Stomach (tissue), 9 donors: Measurements from ENCODE around the gene OAS3. TPM values are rescaled to one million over a fixed set of nuclear protein-coding genes. Genes with fewer than 3 reads are reported as not detected.

ENCODE experiments used
- DNase-seq, 2 donors: peaks; one replicate each; pipeline versions ENCODE4 v3.0.0 to v3.0.0-alpha.2; 2013 to 2019
- H3K27ac ChIP-seq, 5 donors: fragments of 200-600 bp in 4 of 5; sonication (generic) in 4 of 5; one replicate each; pipeline ENCODE4 v1.5.1; 2013 to 2019; ENCODE audit warnings: mild to moderate bottlenecking in 1 of 5, moderate library complexity in 1 of 5
- H3K27me3 ChIP-seq, 3 donors: fragments of 200-600 bp; sonication (generic); one replicate each; pipeline ENCODE4 v1.5.1; 2017 to 2019; ENCODE audit warnings: mixed run types in 1 of 3
- H3K36me3 ChIP-seq, 4 donors: fragments of 200-600 bp; sonication (generic); 1 replicate in 3 of 4; 2 replicates in 1 of 4; pipeline ENCODE4 v1.5.1; 2016 to 2019
- H3K4me1 ChIP-seq, 4 donors: fragments of 200-600 bp; sonication (generic); one replicate each; pipeline ENCODE4 v1.5.1; 2016 to 2019
- H3K4me3 ChIP-seq, 4 donors: fragments of 200-600 bp; sonication (generic) in 3 of 4; one replicate each; pipeline ENCODE4 v1.5.1; 2016 to 2019; ENCODE audit warnings: mild to moderate bottlenecking in 1 of 4
- H3K9me3 ChIP-seq, 4 donors: fragments of 200-600 bp; sonication (generic); one replicate each; pipeline ENCODE4 v1.5.1; 2016 to 2019
- EP300 ChIP-seq: sonication (generic); formaldehyde crosslinking; IDR thresholded peaks from one replicate; pipeline ENCODE4 v1.6.1; 2017; ENCODE audit warnings: antibody characterized with exemption
- POLR2A ChIP-seq, 4 donors: fragments of 450-650 bp; IDR thresholded peaks; one replicate each; pipeline ENCODE4 v1.6.1; 2016; ENCODE audit warnings: antibody characterized with exemption in 4 of 4, control low read depth in 2 of 4, mild to moderate bottlenecking in 1 of 4, moderate library complexity in 1 of 4
- POLR2AphosphoS5 ChIP-seq, 3 donors: sonication (generic); formaldehyde crosslinking; IDR thresholded peaks; one replicate each; pipeline ENCODE4 v1.6.1; 2016; ENCODE audit warnings: antibody characterized with exemption in 3 of 3
- WGBS, 5 donors: extraction: QIAGEN DNeasy Blood & Tissue Kit in 3 of 5; methylation state at CpG; one replicate each; pipeline versions ENCODE4 v1.1.5 to v1.1.7; 2013 to 2018; 5-methylcytosine and 5-hydroxymethylcytosine counted together
- intact Hi-C: fragments of 100-400 bp; cut with DNase I; formaldehyde crosslinking; loops from one replicate; pipeline ENCODE4 v1.15.1; 2023; ENCODE audit warnings: low total_unique reads
- polyA plus RNA-seq, 3 donors: library from polyadenylated mRNA; stranded (reverse); fragments of 200-250 nt; gene quantifications; one replicate each; pipeline ENCODE4 v1.2.3, GENCODE V29; 2013
- total RNA-seq, 5 donors: library from RNA; depleted of rRNA; stranded (reverse); fragments of >200 nt; gene quantifications; one replicate each; pipeline versions ENCODE4 v1.1.0 to v1.2.3, GENCODE V29; 2014 to 2016
- TF ChIP-seq, protein P1 (sequence below), 7 experiments: fragments of 450-650 bp in 4 of 7; fragments of 200-600 bp in 3 of 7; sonication (generic) in 3 of 7; IDR thresholded peaks; one replicate each; pipeline ENCODE4 v1.5.1; 2016 to 2019; ENCODE audit warnings: antibody characterized with exemption in 7 of 7, control low read depth in 2 of 7, mild to moderate bottlenecking in 1 of 7
- donor health status: healthy with polysubstance abuse.
- donor health status: Bipolar disorder and iron deficiency.
- donor health status: healthy.

OAS3 gene
- total and polyA plus RNA-seq, 8 donors, result 5.7 to 208 (median 9.8) TPM

DNA sequence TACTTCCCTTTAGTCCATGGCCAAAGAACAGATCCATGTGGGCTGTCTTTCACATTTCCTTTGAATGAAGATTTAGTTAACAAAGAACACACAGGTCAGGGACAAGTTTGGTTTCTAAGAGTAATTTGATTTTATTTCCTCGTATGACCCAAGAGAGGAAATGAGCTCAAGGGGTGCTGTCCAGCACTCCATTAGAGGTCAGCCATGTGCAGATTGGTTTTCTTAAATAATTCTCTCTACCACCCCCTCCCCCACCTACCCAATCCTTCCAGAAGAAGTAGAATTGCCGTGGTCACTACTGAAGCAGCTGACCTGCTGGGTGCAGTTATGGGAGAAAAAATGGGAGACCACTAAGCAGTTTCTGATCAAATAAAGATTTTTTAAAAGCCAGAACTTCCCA lies 45.4 kb upstream of the OAS3 start:
- intact Hi-C loops, result loop anchor here (10.0 kb wide), 1 partner anchor 132 kb away; no protein-coding TSS in a partner anchor
- TF ChIP-seq POLR2AphosphoS5 (IDR thresholded peaks at IDR 0.05), result no peak
- TF ChIP-seq POLR2A (IDR thresholded peaks at IDR 0.05), result no peak
- TF ChIP-seq, protein P1, sequence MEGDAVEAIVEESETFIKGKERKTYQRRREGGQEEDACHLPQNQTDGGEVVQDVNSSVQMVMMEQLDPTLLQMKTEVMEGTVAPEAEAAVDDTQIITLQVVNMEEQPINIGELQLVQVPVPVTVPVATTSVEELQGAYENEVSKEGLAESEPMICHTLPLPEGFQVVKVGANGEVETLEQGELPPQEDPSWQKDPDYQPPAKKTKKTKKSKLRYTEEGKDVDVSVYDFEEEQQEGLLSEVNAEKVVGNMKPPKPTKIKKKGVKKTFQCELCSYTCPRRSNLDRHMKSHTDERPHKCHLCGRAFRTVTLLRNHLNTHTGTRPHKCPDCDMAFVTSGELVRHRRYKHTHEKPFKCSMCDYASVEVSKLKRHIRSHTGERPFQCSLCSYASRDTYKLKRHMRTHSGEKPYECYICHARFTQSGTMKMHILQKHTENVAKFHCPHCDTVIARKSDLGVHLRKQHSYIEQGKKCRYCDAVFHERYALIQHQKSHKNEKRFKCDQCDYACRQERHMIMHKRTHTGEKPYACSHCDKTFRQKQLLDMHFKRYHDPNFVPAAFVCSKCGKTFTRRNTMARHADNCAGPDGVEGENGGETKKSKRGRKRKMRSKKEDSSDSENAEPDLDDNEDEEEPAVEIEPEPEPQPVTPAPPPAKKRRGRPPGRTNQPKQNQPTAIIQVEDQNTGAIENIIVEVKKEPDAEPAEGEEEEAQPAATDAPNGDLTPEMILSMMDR (IDR thresholded peaks at IDR 0.05), result no peak
- WGBS, 5 donors, result 22 to 32% (median 29%) methylated on average over 2 of the region's 2 CpGs
- Histone ChIP-seq H3K27ac (no peak overlapping the region), H3K4me1 (no peaks in the 10 kb centered on the region), H3K4me3 (no peak overlapping the region), H3K27me3 (peaks cover 0 to 26% (median 0%) of the 10 kb centered on the region in 3 donors), H3K9me3 (no peaks in the 10 kb centered on the region), H3K36me3 (no peaks in the 10 kb centered on the region)
- DNase-seq, result no peak

DNA sequence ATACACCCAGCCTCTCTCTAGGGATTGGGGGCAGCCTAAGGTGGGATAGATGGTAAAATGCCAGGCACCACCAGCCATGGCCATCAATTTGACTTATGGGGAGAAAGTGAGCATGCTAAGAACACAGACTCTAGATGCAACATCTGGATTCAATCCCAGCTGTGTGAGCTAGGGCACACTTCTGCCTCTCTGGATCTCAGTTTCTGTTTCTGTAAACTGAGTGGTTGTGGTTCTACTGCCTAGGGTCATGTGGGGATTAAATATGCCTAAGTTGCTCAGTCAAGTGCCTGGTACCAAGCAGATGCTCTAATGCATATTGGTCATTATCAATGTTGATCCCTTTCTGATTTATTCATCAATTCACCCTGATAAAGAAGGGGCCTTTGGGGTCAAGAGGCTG lies 44.1 kb upstream of the OAS3 start:
- TF ChIP-seq POLR2AphosphoS5 (IDR thresholded peaks at IDR 0.05) (no peak), EP300 (no peak), POLR2A (IDR thresholded peaks at IDR 0.05) (no peak)
- TF ChIP-seq, protein P1 (IDR thresholded peaks at IDR 0.05), result no peak
- no peak overlapping the region for H3K4me3 ChIP-seq
- intact Hi-C loops, result loop anchor here (10.0 kb wide), 1 partner anchor 131 kb away; no protein-coding TSS in a partner anchor
- no peaks in the 10 kb centered on the region for H3K4me1 ChIP-seq
- H3K36me3 ChIP-seq, result no peaks in the 10 kb centered on the region
- no peaks in the 10 kb centered on the region for H3K9me3 ChIP-seq
- peaks cover 0 to 25% (median 0%) of the 10 kb centered on the region in 3 donors for H3K27me3 ChIP-seq
- no peak overlapping the region for H3K27ac ChIP-seq
- no peak for DNase-seq

DNA sequence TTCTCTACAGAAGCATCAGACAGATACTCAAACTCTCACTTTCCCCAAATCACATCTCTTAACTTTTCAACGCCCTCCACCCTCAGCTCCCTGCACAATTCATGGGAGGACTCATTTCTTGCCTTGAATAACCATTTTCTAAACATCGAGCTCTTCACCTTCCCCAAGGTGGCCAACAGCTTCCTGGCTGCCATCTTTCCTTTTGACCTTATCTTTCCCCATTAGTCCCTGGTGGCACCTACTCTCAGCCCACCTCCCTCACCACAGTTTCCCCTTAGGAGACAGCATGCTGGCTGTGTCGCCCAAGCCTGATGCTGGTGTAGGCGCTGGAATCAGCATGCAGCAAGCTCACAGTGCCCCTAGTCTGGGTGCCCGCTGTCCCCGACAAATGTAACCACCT lies 39.9 kb upstream of the OAS3 start:
- intact Hi-C loops, result loop anchor here (10.0 kb wide), 1 partner anchor 126 kb away; no protein-coding TSS in a partner anchor
- Histone ChIP-seq H3K4me1 (peaks cover 0 to 5% (median 0%) of the 10 kb centered on the region in 4 donors), H3K4me3 (no peak overlapping the region), H3K27ac (no peak overlapping the region), H3K9me3 (no peaks in the 10 kb centered on the region), H3K36me3 (no peaks in the 10 kb centered on the region), H3K27me3 (peaks cover 0 to 21% (median 0%) of the 10 kb centered on the region in 3 donors)
- 77 to 92% (median 90%) methylated on average over 6 of the region's 6 CpGs for WGBS, 5 donors
- no peak for DNase-seq
- TF ChIP-seq EP300 (no peak), POLR2A (IDR thresholded peaks at IDR 0.05) (no peak), POLR2AphosphoS5 (IDR thresholded peaks at IDR 0.05) (no peak)
- TF ChIP-seq, protein P1 (IDR thresholded peaks at IDR 0.05), result no peak

DNA sequence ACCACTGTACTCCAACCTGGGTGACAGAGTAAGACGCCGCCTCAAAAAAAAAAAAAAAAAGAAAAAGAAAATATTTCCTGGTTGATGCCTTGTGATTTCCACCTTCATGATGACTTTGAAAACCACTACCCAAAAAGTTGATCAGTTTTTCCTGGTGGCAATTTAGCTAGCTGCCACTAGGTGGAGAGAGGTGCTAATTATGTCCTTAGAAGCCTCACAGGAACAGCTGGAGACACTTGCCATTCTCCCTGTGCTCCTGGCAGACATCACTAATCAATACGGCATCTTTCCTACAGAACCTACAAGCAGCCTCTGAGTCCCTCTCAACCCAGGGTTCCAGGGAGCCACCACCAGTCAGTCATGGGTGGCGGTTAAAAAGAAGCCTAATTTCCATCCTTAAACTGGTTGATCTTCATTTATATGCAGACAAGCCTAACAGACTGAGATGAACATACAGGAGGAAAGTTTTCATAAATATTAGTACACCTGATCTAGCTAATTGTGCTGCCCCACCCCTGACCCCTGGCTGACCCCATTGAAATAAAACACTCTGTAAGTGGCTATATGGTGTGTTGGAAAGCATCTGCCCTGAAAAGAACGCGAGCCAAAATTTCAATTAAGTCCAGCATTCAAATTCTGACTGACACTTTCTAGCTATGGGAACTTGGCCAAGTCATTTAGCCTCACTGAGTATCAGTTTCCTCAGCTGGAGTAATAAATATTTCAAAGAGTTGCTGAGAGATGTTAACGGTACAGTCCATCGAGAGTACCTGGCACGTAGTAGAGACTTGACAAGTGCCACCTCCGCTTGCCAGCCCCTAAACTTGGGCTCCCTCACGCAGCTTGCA lies 37.8 kb upstream of the OAS3 start:
- intact Hi-C loops, result no loop called here
- TF ChIP-seq, protein P1 (IDR thresholded peaks at IDR 0.05), result peak in 5 of 7 experiments; percentile 52 to 80 (median 63)
- TF ChIP-seq EP300 (no peak), POLR2AphosphoS5 (IDR thresholded peaks at IDR 0.05) (peak in 1 of 3 donors; percentile 46), POLR2A (IDR thresholded peaks at IDR 0.05) (no peak)
- H3K4me3 ChIP-seq, result no peak overlapping the region
- WGBS, 5 donors, result 72 to 81% (median 79%) methylated on average over 11 of the region's 11 CpGs
- no peaks in the 10 kb centered on the region for H3K36me3 ChIP-seq
- peaks cover 0 to 21% (median 0%) of the 10 kb centered on the region in 3 donors for H3K27me3 ChIP-seq
- DNase-seq, result peak; percentile 53 to 70
- H3K27ac ChIP-seq, result no peak overlapping the region
- no peaks in the 10 kb centered on the region for H3K9me3 ChIP-seq
- H3K4me1 ChIP-seq, result peaks cover 0 to 10% (median 2%) of the 10 kb centered on the region in 4 donors
